ENCODE measurements around the gene AREG.
"Not testable (repeated sequence)": the region's sequence is repeated elsewhere in the genome, so short reads cannot be mapped to it uniquely, and the experiment has no call there.

AREG gene

GRCh38 chr4:74444891-74445642, at the start of gene AREG:
Gene AREG (plus strand): TSS chr4:74445136. CDS start chr4:74445346, 210 bp downstream.
- CTCF ChIA-PET: interaction anchor here (1.0 to 1.3 kb wide), 2 partner anchors 8 to 9 kb away, joined by 3 read pairs; no protein-coding TSS in a partner anchor
- DNase-seq (ENCODE audit: extremely low spot score): peak; percentile 78
- peak; percentile 28 for TF ChIP-seq CTCF (IDR thresholded peaks at IDR 0.05; ENCODE audit: control extremely low read depth, extremely low read depth, low read depth, missing control alignments)
- POLR2A ChIA-PET: interaction anchor here (0.5 kb wide), 1 partner anchor 1053 kb away, joined by 3 read pairs; no protein-coding TSS in a partner anchor

GRCh38 chr4:74395633-74396032, 49.3 kb upstream of the AREG start:
- ChIA-PET POLR2A (no interaction called here), CTCF (no interaction called here)
- DNase-seq (ENCODE audit: extremely low spot score): no peak
- no peak for TF ChIP-seq CTCF (IDR thresholded peaks at IDR 0.05; ENCODE audit: control extremely low read depth, extremely low read depth, low read depth, missing control alignments)

- no peak for DNase-seq (ENCODE audit: extremely low spot score)
- no peak for TF ChIP-seq CTCF (IDR thresholded peaks at IDR 0.05; ENCODE audit: control extremely low read depth, extremely low read depth, low read depth, missing control alignments)
- CTCF ChIA-PET: interaction anchor here (0.7 kb wide), 1 partner anchor 26 kb away, joined by 3 read pairs; no protein-coding TSS in a partner anchor
- POLR2A ChIA-PET: no interaction called here
Measured at GRCh38 chr4:74397748-74398426, 47.0 kb upstream of the AREG start.

- POLR2A ChIA-PET; DNase-seq (ENCODE audit: extremely low spot score): not testable (repeated sequence)
- CTCF ChIA-PET: interaction anchor here (0.7 to 1.2 kb wide), 3 partner anchors 11 to 29 kb away, joined by 3 read pairs; no protein-coding TSS in a partner anchor
Measured at GRCh38 chr4:74398894-74399589, 45.9 kb upstream of the AREG start.

- no peak for TF ChIP-seq CTCF (IDR thresholded peaks at IDR 0.05; ENCODE audit: control extremely low read depth, extremely low read depth, low read depth, missing control alignments)
- ChIA-PET POLR2A (no interaction called here), CTCF (interaction anchor here (1.1 kb wide), 1 partner anchor 10 kb away, joined by 4 read pairs; no protein-coding TSS in a partner anchor)
- DNase-seq (ENCODE audit: extremely low spot score): no peak
Measured at GRCh38 chr4:74400395-74400794, 44.5 kb upstream of the AREG start.

- ChIA-PET CTCF (no interaction called here), POLR2A (no interaction called here)
- DNase-seq (ENCODE audit: extremely low spot score): no peak
- TF ChIP-seq CTCF (IDR thresholded peaks at IDR 0.05; ENCODE audit: control extremely low read depth, extremely low read depth, low read depth, missing control alignments): no peak
Measured at GRCh38 chr4:74402692-74403456, 42.1 kb upstream of the AREG start.

Measured in GM10248 (cell line).